ENCODE data around the gene FBXW9. TPM values are rescaled to one million over a fixed set of nuclear protein-coding genes. Genes with fewer than 3 reads are reported as not detected.

Gene FBXW9
- total and polyA plus RNA-seq, 2 of the 13 experiments (the other 11 are each of a cell fraction or from before 2014, with no cell fraction given), result 5.7 to 6.1 TPM

- TF ChIP-seq ELF4 (CRISPR knock-in tag; IDR thresholded peaks at IDR 0.05; ENCODE audit: borderline replicate concordance) (no peak), ZBTB39 (CRISPR knock-in tag; IDR thresholded peaks at IDR 0.05) (no peak), NR3C1 (CRISPR knock-in tag; IDR thresholded peaks at IDR 0.05) (no peak), YEATS2 (CRISPR knock-in tag; IDR thresholded peaks at IDR 0.05; ENCODE audit: borderline replicate concordance) (no peak), PHB2 (IDR thresholded peaks at IDR 0.05; ENCODE audit: partially characterized antibody) (no peak), ZBTB4 (CRISPR knock-in tag; IDR thresholded peaks at IDR 0.05; ENCODE audit: borderline replicate concordance) (peak; percentile 59; the same call in 1 of the 2 replicates), ZNF484 (CRISPR knock-in tag; IDR thresholded peaks at IDR 0.05; ENCODE audit: borderline replicate concordance, low read depth) (no peak), U2AF1 (optimal IDR thresholded peaks at IDR 0.05; ENCODE audit: low read depth, low read length) (no peak), NFKB2 (CRISPR knock-in tag; IDR thresholded peaks at IDR 0.05; ENCODE audit: borderline replicate concordance) (no peak), KIAA2018 (CRISPR knock-in tag; IDR thresholded peaks at IDR 0.05; ENCODE audit: borderline replicate concordance) (no peak), ZNF138 (CRISPR knock-in tag; IDR thresholded peaks at IDR 0.05; ENCODE audit: low read depth) (no peak), REXO4 (CRISPR knock-in tag; IDR thresholded peaks at IDR 0.05; ENCODE audit: borderline replicate concordance) (no peak), ATM (IDR thresholded peaks at IDR 0.05; ENCODE audit: borderline replicate concordance) (no peak)
Measured at GRCh38 chr19:12639901-12640613, 56.4 kb downstream of the FBXW9 start (continued).
